SK-N-SH treated with all-trans-retinoic acid at 6 μM for 48 hours (cell line): Measurements from ENCODE around the gene SLC6A20.

ENCODE experiments used
- ATAC-seq: fragments of 200-7000 bp; cut with Tn5 transposase; 3 replicates; pipeline ENCODE4 v1.9.1; 2020; ENCODE audit warnings: mild to moderate bottlenecking, moderate library complexity
- ARNTL ChIP-seq: fragments of 450-650 bp; formaldehyde crosslinking; IDR thresholded peaks from 2 replicates; pipeline ENCODE4 v1.5.0; 2020; ENCODE audit warnings: low read depth, mild to moderate bottlenecking, moderate library complexity, borderline replicate concordance
- BACH2 ChIP-seq: fragments of 250-450 bp; sonication (Bioruptor Pico); IDR thresholded peaks from 2 replicates; pipeline ENCODE4 v1.9.0; 2021; ENCODE audit warnings: mild to moderate bottlenecking, borderline replicate concordance
- ESRRG ChIP-seq: fragments of 250-450 bp; sonication (Bioruptor Pico); IDR thresholded peaks from 2 replicates; pipeline ENCODE4 v1.6.1; 2021; ENCODE audit warnings: mild to moderate bottlenecking
- GLIS3 ChIP-seq: fragments of 250-450 bp; sonication (Bioruptor Pico); IDR thresholded peaks from 2 replicates; pipeline ENCODE4 v1.5.0; 2020; ENCODE audit warnings: mild to moderate bottlenecking, moderate library complexity
- ISL1 ChIP-seq: fragments of 250-450 bp; sonication (Bioruptor Pico); IDR thresholded peaks from 2 replicates; pipeline ENCODE4 v2.1.2; 2022; ENCODE audit warnings: mild to moderate bottlenecking, moderate library complexity
- SNAI2 ChIP-seq: fragments of 250-450 bp; sonication (Bioruptor Pico); IDR thresholded peaks from 2 replicates; pipeline ENCODE4 v1.5.0; 2020; ENCODE audit warnings: mild to moderate bottlenecking, moderate library complexity
- TOX ChIP-seq: fragments of 250-450 bp; sonication (Bioruptor Pico); IDR thresholded peaks from 2 replicates; pipeline ENCODE4 v1.8.0; 2021; ENCODE audit warnings: mild to moderate bottlenecking, moderate library complexity, borderline replicate concordance
- ZC3H10 ChIP-seq: fragments of 250-450 bp; sonication (Bioruptor Pico); IDR thresholded peaks from 2 replicates; pipeline ENCODE4 v1.5.1; 2021; ENCODE audit warnings: mild to moderate bottlenecking, moderate library complexity
- ZFP3 ChIP-seq: fragments of 250-450 bp; sonication (Bioruptor Pico); IDR thresholded peaks from 2 replicates; pipeline ENCODE4 v1.5.0; 2020; ENCODE audit warnings: mild to moderate bottlenecking, moderate library complexity
- ZFP30 ChIP-seq: fragments of 450-650 bp; formaldehyde crosslinking; IDR thresholded peaks from 2 replicates; pipeline ENCODE4 v1.5.0; 2022; ENCODE audit warnings: mild to moderate bottlenecking, moderate library complexity
- ZNF565 ChIP-seq: fragments of 450-650 bp; formaldehyde crosslinking; conservative IDR thresholded peaks from 2 replicates; pipeline ENCODE4 v1.5.0; 2020; ENCODE audit warnings: low read depth, mild to moderate bottlenecking, moderate library complexity
- ZNF8 ChIP-seq: fragments of 450-650 bp; formaldehyde crosslinking; IDR thresholded peaks from 2 replicates; pipeline ENCODE4 v1.5.0; 2020; ENCODE audit warnings: mild to moderate bottlenecking, moderate library complexity
- TF ChIP-seq, protein P1 (sequence below): fragments of 250-450 bp; sonication (Bioruptor Pico); IDR thresholded peaks from 2 replicates; pipeline ENCODE4 v1.5.1; 2021; ENCODE audit warnings: mild to moderate bottlenecking, moderate library complexity
- TF ChIP-seq, protein P2 (sequence below): fragments of 250-450 bp; sonication (Bioruptor Pico); IDR thresholded peaks from 2 replicates; pipeline ENCODE4 v1.8.0; 2021; ENCODE audit warnings: low read depth, mild to moderate bottlenecking, moderate library complexity, borderline replicate concordance
- TF ChIP-seq, protein P3 (sequence below): fragments of 250-450 bp; sonication (Bioruptor Pico); IDR thresholded peaks from 2 replicates; pipeline ENCODE4 v1.8.0; 2020; ENCODE audit warnings: mild to moderate bottlenecking, moderate library complexity, borderline replicate concordance
- TF ChIP-seq, protein P4 (sequence below): fragments of 250-450 bp; sonication (Bioruptor Pico); IDR thresholded peaks from 2 replicates; pipeline ENCODE4 v1.5.0; 2020; ENCODE audit warnings: mild to moderate bottlenecking, moderate library complexity
- TF ChIP-seq, protein P5 (sequence below): fragments of 250-450 bp; sonication (Bioruptor Pico); IDR thresholded peaks from 2 replicates; pipeline ENCODE4 v1.5.1; 2020; ENCODE audit warnings: low read depth, mild to moderate bottlenecking, moderate library complexity

The SLC6A20 gene

DNA sequence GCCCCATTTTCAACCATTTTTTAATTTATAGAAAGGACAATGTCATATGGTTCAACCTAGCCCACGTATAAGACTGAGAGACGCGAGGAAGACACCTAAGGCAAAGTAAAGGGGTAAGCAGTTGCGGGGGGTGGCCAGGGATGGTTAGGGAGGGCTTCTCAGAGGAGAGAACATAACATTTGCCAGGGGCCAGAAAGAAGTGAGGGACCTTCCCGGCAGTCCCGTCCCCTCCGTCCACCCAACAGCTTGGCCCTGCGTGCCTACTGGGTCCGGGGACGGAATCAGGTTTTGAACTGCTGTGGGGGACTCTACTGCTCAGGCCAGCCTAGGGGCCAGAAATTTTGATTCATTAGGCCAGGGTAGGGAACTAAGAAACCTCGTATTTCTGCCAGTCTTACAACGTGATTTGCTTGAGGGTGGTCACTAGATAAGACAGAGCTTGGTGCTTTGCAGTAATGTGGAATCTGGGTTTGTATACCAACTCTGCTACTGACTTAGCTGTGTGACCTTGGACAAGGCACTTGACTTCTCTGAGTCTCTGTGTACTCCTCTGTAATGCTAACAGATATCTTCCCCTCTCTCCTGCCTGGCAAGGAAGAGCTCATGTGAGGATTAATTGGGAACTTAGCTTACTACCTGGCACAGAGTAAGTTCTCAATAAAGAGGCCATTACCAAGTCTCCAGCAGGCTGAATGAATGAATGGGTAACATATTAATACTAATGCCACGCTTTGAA, 734 bp upstream of the SLC6A20 start:
- ATAC-seq = no peak
- TF ChIP-seq ZNF8 (no peak), ESRRG (CRISPR knock-in tag) (no peak), ZC3H10 (CRISPR knock-in tag) (no peak), ZFP3 (CRISPR knock-in tag) (no peak), ISL1 (no peak), BACH2 (CRISPR knock-in tag) (no peak), GLIS3 (CRISPR knock-in tag) (no peak), ZFP30 (CRISPR knock-in tag) (no peak), TOX (CRISPR knock-in tag) (no peak), ZNF565 (CRISPR knock-in tag) (no peak)
- TF ChIP-seq, protein P1, sequence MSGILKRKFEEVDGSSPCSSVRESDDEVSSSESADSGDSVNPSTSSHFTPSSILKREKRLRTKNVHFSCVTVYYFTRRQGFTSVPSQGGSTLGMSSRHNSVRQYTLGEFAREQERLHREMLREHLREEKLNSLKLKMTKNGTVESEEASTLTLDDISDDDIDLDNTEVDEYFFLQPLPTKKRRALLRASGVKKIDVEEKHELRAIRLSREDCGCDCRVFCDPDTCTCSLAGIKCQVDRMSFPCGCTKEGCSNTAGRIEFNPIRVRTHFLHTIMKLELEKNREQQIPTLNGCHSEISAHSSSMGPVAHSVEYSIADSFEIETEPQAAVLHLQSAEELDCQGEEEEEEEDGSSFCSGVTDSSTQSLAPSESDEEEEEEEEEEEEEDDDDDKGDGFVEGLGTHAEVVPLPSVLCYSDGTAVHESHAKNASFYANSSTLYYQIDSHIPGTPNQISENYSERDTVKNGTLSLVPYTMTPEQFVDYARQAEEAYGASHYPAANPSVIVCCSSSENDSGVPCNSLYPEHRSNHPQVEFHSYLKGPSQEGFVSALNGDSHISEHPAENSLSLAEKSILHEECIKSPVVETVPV (CRISPR knock-in tag) = no peak
- TF ChIP-seq, protein P2, sequence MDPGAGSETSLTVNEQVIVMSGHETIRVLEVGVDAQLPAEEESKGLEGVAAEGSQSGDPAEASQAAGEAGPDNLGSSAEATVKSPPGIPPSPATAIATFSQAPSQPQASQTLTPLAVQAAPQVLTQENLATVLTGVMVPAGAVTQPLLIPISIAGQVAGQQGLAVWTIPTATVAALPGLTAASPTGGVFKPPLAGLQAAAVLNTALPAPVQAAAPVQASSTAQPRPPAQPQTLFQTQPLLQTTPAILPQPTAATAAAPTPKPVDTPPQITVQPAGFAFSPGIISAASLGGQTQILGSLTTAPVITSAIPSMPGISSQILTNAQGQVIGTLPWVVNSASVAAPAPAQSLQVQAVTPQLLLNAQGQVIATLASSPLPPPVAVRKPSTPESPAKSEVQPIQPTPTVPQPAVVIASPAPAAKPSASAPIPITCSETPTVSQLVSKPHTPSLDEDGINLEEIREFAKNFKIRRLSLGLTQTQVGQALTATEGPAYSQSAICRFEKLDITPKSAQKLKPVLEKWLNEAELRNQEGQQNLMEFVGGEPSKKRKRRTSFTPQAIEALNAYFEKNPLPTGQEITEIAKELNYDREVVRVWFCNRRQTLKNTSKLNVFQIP (CRISPR knock-in tag) = no peak
- TF ChIP-seq, protein P3, sequence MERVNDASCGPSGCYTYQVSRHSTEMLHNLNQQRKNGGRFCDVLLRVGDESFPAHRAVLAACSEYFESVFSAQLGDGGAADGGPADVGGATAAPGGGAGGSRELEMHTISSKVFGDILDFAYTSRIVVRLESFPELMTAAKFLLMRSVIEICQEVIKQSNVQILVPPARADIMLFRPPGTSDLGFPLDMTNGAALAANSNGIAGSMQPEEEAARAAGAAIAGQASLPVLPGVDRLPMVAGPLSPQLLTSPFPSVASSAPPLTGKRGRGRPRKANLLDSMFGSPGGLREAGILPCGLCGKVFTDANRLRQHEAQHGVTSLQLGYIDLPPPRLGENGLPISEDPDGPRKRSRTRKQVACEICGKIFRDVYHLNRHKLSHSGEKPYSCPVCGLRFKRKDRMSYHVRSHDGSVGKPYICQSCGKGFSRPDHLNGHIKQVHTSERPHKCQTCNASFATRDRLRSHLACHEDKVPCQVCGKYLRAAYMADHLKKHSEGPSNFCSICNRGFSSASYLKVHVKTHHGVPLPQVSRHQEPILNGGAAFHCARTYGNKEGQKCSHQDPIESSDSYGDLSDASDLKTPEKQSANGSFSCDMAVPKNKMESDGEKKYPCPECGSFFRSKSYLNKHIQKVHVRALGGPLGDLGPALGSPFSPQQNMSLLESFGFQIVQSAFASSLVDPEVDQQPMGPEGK (CRISPR knock-in tag) = no peak
- TF ChIP-seq, protein P4, sequence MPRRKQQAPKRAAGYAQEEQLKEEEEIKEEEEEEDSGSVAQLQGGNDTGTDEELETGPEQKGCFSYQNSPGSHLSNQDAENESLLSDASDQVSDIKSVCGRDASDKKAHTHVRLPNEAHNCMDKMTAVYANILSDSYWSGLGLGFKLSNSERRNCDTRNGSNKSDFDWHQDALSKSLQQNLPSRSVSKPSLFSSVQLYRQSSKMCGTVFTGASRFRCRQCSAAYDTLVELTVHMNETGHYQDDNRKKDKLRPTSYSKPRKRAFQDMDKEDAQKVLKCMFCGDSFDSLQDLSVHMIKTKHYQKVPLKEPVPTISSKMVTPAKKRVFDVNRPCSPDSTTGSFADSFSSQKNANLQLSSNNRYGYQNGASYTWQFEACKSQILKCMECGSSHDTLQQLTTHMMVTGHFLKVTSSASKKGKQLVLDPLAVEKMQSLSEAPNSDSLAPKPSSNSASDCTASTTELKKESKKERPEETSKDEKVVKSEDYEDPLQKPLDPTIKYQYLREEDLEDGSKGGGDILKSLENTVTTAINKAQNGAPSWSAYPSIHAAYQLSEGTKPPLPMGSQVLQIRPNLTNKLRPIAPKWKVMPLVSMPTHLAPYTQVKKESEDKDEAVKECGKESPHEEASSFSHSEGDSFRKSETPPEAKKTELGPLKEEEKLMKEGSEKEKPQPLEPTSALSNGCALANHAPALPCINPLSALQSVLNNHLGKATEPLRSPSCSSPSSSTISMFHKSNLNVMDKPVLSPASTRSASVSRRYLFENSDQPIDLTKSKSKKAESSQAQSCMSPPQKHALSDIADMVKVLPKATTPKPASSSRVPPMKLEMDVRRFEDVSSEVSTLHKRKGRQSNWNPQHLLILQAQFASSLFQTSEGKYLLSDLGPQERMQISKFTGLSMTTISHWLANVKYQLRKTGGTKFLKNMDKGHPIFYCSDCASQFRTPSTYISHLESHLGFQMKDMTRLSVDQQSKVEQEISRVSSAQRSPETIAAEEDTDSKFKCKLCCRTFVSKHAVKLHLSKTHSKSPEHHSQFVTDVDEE (CRISPR knock-in tag) = no peak
- TF ChIP-seq, all 23 proteins: peak for 0

DNA sequence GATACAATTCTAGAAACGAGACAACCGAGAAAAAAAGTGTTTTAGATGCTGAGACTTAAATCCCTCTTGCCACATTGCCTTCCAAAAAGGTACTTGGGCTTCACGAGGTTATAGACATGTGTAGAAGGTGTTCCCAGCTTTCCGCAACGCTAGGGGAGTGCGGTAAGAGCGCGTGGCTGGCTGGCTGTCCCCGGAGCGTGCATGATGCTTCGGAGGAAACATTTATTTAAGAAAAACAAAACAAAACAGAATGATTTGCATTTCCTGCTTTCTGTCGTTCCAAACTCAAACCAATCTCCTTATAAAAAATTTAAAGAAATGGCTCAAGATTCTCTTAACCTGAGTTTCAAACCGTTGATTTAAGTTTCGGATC, 841 bp downstream of the SLC6A20 start:
- no peak for ATAC-seq
- TF ChIP-seq ARNTL (CRISPR knock-in tag) (no peak), ZFP3 (CRISPR knock-in tag) (no peak), ESRRG (CRISPR knock-in tag) (no peak), SNAI2 (no peak), ZNF8 (no peak), ZNF565 (CRISPR knock-in tag) (no peak), BACH2 (CRISPR knock-in tag) (no peak)
- TF ChIP-seq, protein P4 (CRISPR knock-in tag) = no peak
- TF ChIP-seq, protein P2 (CRISPR knock-in tag) = no peak
- TF ChIP-seq, protein P5, sequence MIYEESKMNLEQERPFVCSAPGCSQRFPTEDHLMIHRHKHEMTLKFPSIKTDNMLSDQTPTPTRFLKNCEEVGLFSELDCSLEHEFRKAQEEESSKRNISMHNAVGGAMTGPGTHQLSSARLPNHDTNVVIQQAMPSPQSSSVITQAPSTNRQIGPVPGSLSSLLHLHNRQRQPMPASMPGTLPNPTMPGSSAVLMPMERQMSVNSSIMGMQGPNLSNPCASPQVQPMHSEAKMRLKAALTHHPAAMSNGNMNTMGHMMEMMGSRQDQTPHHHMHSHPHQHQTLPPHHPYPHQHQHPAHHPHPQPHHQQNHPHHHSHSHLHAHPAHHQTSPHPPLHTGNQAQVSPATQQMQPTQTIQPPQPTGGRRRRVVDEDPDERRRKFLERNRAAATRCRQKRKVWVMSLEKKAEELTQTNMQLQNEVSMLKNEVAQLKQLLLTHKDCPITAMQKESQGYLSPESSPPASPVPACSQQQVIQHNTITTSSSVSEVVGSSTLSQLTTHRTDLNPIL (CRISPR knock-in tag) = no peak
- TF ChIP-seq, all 23 proteins: peak for 0
